ENCODE results near the gene ATG4C.

DNA sequence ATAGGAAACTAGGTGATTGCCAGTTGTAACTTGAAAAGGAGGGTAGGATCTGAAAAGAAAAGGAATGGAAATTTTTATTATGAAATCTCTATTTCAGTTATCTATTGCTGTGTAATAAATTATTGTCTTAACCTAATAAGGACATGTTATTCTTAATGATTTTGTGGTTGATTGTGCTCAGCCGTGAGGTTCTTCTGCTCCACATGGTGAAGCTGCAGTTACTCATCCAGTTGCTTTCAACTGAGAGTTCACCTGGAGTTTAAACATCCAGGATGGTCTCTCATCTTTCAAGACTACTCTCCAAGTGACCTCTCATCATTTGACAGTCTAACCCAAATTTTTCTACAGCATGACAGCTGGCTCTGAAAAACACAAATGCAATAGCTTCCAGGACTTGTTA is 96.0 kb downstream of the ATG4C start:
- TF ChIP-seq, protein P1, sequence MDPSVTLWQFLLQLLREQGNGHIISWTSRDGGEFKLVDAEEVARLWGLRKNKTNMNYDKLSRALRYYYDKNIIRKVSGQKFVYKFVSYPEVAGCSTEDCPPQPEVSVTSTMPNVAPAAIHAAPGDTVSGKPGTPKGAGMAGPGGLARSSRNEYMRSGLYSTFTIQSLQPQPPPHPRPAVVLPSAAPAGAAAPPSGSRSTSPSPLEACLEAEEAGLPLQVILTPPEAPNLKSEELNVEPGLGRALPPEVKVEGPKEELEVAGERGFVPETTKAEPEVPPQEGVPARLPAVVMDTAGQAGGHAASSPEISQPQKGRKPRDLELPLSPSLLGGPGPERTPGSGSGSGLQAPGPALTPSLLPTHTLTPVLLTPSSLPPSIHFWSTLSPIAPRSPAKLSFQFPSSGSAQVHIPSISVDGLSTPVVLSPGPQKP (IDR thresholded peaks at IDR 0.05; ENCODE audit: borderline replicate concordance, low read depth, low read length) = no peak
- no peak for TF ChIP-seq BHLHE40 (IDR thresholded peaks at IDR 0.05; ENCODE audit: low read depth, low read length)
- TF ChIP-seq, protein P2, sequence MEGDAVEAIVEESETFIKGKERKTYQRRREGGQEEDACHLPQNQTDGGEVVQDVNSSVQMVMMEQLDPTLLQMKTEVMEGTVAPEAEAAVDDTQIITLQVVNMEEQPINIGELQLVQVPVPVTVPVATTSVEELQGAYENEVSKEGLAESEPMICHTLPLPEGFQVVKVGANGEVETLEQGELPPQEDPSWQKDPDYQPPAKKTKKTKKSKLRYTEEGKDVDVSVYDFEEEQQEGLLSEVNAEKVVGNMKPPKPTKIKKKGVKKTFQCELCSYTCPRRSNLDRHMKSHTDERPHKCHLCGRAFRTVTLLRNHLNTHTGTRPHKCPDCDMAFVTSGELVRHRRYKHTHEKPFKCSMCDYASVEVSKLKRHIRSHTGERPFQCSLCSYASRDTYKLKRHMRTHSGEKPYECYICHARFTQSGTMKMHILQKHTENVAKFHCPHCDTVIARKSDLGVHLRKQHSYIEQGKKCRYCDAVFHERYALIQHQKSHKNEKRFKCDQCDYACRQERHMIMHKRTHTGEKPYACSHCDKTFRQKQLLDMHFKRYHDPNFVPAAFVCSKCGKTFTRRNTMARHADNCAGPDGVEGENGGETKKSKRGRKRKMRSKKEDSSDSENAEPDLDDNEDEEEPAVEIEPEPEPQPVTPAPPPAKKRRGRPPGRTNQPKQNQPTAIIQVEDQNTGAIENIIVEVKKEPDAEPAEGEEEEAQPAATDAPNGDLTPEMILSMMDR (conservative IDR thresholded peaks at IDR 0.05; ENCODE audit: low read depth, low read length) = no peak
- no peak for TF ChIP-seq POLR2A (IDR thresholded peaks at IDR 0.05; ENCODE audit: low read depth, low read length)
- TF ChIP-seq RAD21 (IDR thresholded peaks at IDR 0.05; ENCODE audit: low read length) = no peak

Data from IMR-90 (cell line).